Measurements from ENCODE around the gene TCP11.

The TCP11 gene

GRCh38 chr6:35089216-35089934 is 51.8 kb downstream of the TCP11 start:
- Histone ChIP-seq H3K4me3 (ENCODE audit: low read length) (no peak overlapping the region), H3K27ac (ENCODE audit: low read depth, low read length) (no peak overlapping the region), H3K9me2 (replicated peaks; ENCODE audit: control insufficient read depth, low read length) (no peaks in the 10 kb centered on the region), H4K20me1 (ENCODE audit: control insufficient read depth, insufficient read depth, low read depth, low read length) (no peaks in the 10 kb centered on the region), H3K4me1 (ENCODE audit: control insufficient read depth, low read length) (no peaks in the 10 kb centered on the region), H3F3A (ENCODE audit: control insufficient read depth, insufficient read depth) (no peaks in the 10 kb centered on the region), H3K36me3 (ENCODE audit: control insufficient read depth, low read length) (no peaks in the 10 kb centered on the region), H3K4me2 (ENCODE audit: low read length) (no peak overlapping the region), H3K9me3 (ENCODE audit: control insufficient read depth, insufficient read depth, low read length) (no peaks in the 10 kb centered on the region), H3K79me2 (ENCODE audit: control insufficient read depth, low read length) (no peaks in the 10 kb centered on the region), H3K27me3 (ENCODE audit: control insufficient read depth, low read length) (no peaks in the 10 kb centered on the region)
- TF ChIP-seq CTCF (IDR thresholded peaks at IDR 0.05; ENCODE audit: low read depth, low read length, poor library complexity, severe bottlenecking) (no peak), EZH2phosphoT487 (IDR thresholded peaks at IDR 0.05; ENCODE audit: borderline replicate concordance, low read length) (no peak)

GRCh38 chr6:35088281-35089215 is 52.6 kb downstream of the TCP11 start:
- Histone ChIP-seq H3K9me3 (ENCODE audit: control insufficient read depth, insufficient read depth, low read length) (no peaks in the 10 kb centered on the region), H3K4me1 (ENCODE audit: control insufficient read depth, low read length) (no peaks in the 10 kb centered on the region), H3K4me2 (ENCODE audit: low read length) (no peak overlapping the region), H3K27me3 (ENCODE audit: control insufficient read depth, low read length) (no peaks in the 10 kb centered on the region), H3F3A (ENCODE audit: control insufficient read depth, insufficient read depth) (no peaks in the 10 kb centered on the region), H3K4me3 (ENCODE audit: low read length) (no peak overlapping the region), H3K27ac (ENCODE audit: low read depth, low read length) (no peak overlapping the region), H3K79me2 (ENCODE audit: control insufficient read depth, low read length) (no peaks in the 10 kb centered on the region), H3K9me2 (replicated peaks; ENCODE audit: control insufficient read depth, low read length) (no peaks in the 10 kb centered on the region), H3K36me3 (ENCODE audit: control insufficient read depth, low read length) (no peaks in the 10 kb centered on the region), H4K20me1 (ENCODE audit: control insufficient read depth, insufficient read depth, low read depth, low read length) (no peaks in the 10 kb centered on the region)
- no peak for TF ChIP-seq CTCF (IDR thresholded peaks at IDR 0.05; ENCODE audit: low read depth, low read length, poor library complexity, severe bottlenecking)
- no peak for TF ChIP-seq EZH2phosphoT487 (IDR thresholded peaks at IDR 0.05; ENCODE audit: borderline replicate concordance, low read length)

GRCh38 chr6:35087361-35088280 is 53.5 kb downstream of the TCP11 start:
- H4K20me1 ChIP-seq (ENCODE audit: control insufficient read depth, insufficient read depth, low read depth, low read length): no peaks in the 10 kb centered on the region

More at GRCh38 chr6:35087361-35088280, 53.5 kb downstream of the TCP11 start:
- H3K79me2 ChIP-seq (ENCODE audit: control insufficient read depth, low read length): no peaks in the 10 kb centered on the region
- no peak overlapping the region for H3K4me2 ChIP-seq (ENCODE audit: low read length)
- H3K4me1 ChIP-seq (ENCODE audit: control insufficient read depth, low read length): no peaks in the 10 kb centered on the region
- TF ChIP-seq CTCF (IDR thresholded peaks at IDR 0.05; ENCODE audit: low read depth, low read length, poor library complexity, severe bottlenecking) (no peak), EZH2phosphoT487 (IDR thresholded peaks at IDR 0.05; ENCODE audit: borderline replicate concordance, low read length) (no peak)
- no peaks in the 10 kb centered on the region for H3K9me2 ChIP-seq (replicated peaks; ENCODE audit: control insufficient read depth, low read length)
- no peaks in the 10 kb centered on the region for H3K9me3 ChIP-seq (ENCODE audit: control insufficient read depth, insufficient read depth, low read length)
- H3F3A ChIP-seq (ENCODE audit: control insufficient read depth, insufficient read depth): no peaks in the 10 kb centered on the region
- no peaks in the 10 kb centered on the region for H3K27me3 ChIP-seq (ENCODE audit: control insufficient read depth, low read length)
- no peaks in the 10 kb centered on the region for H3K36me3 ChIP-seq (ENCODE audit: control insufficient read depth, low read length)
- no peak overlapping the region for H3K27ac ChIP-seq (ENCODE audit: low read depth, low read length)
- no peak overlapping the region for H3K4me3 ChIP-seq (ENCODE audit: low read length)

Data from DOHH2 (cell line).